K562 (cell line): ENCODE measurements around the gene TBC1D5. TPM values are rescaled to one million over a fixed set of nuclear protein-coding genes. Genes with fewer than 3 reads are reported as not detected.

Experiments used
- CHAMP1 ChIP-seq: fragments of 450-650 bp; IDR thresholded peaks from 2 replicates; pipeline ENCODE4 v1.6.1; 2016; ENCODE audit warnings: mild to moderate bottlenecking
- CSDE1 ChIP-seq, 2 experiments: fragments of 450-650 bp; IDR thresholded peaks; 2 replicates each; pipeline ENCODE4 v1.6.1; 2016; ENCODE audit warnings: mild to moderate bottlenecking in 1 of 2
- CTCFL ChIP-seq: IDR thresholded peaks from 2 replicates; pipeline ENCODE4 v1.6.1; 2011; ENCODE audit warnings: borderline replicate concordance, low read depth, mild to moderate bottlenecking, moderate library complexity, low read length; ENCODE audit not compliant: insufficient read depth, poor library complexity, severe bottlenecking
- ELF2 ChIP-seq: fragments of 250-450 bp; sonication (Bioruptor Pico); IDR thresholded peaks from 2 replicates; pipeline ENCODE4 v1.5.0; 2021; ENCODE audit warnings: mild to moderate bottlenecking
- FOS ChIP-seq: IDR thresholded peaks from 3 replicates; pipeline ENCODE4 v1.6.1; 2011; ENCODE audit not compliant: insufficient read length; ENCODE audit errors: extremely low read depth
- HMG20A ChIP-seq: fragments of 450-650 bp; formaldehyde crosslinking; conservative IDR thresholded peaks from 2 replicates; pipeline ENCODE4 v1.4.0; 2020; ENCODE audit warnings: mild to moderate bottlenecking, mixed read lengths
- KAT8 ChIP-seq: fragments of 450-650 bp; IDR thresholded peaks from 2 replicates; pipeline ENCODE4 v1.6.1; 2016; ENCODE audit warnings: low read depth, mild to moderate bottlenecking
- NELFE ChIP-seq: IDR thresholded peaks from 2 replicates; pipeline ENCODE4 v1.6.1; 2011; ENCODE audit warnings: mild to moderate bottlenecking; ENCODE audit not compliant: insufficient read depth, insufficient read length
- NR1H2 ChIP-seq: sonication (generic); formaldehyde crosslinking; IDR thresholded peaks from 2 replicates; pipeline ENCODE4 v1.4.0; 2020; ENCODE audit warnings: mild to moderate bottlenecking, missing genetic modification reagents
- PCBP1 ChIP-seq: fragments of 200-400 bp; formaldehyde crosslinking; IDR thresholded peaks from 2 replicates; pipeline ENCODE4 v1.6.1; 2018; ENCODE audit warnings: mild to moderate bottlenecking, low read depth, low read length; ENCODE audit not compliant: poor library complexity, severe bottlenecking
- PRDM10 ChIP-seq: fragments of 450-650 bp; IDR thresholded peaks from 2 replicates; pipeline ENCODE4 v1.6.1; 2018; ENCODE audit not compliant: partially characterized antibody
- RAD51 ChIP-seq: fragments of 450-650 bp; IDR thresholded peaks from 2 replicates; pipeline ENCODE4 v1.7.1; 2016; ENCODE audit warnings: low read depth, mild to moderate bottlenecking, borderline replicate concordance
- RBFOX2 ChIP-seq: fragments of 200-400 bp; formaldehyde crosslinking; IDR thresholded peaks from 2 replicates; pipeline ENCODE4 v1.6.1; 2017; ENCODE audit warnings: low read depth, mild to moderate bottlenecking, low read length, moderate library complexity
- SMAD3 ChIP-seq: fragments of 450-650 bp; formaldehyde crosslinking; conservative IDR thresholded peaks from 2 replicates; pipeline ENCODE4 v1.4.0; 2020; ENCODE audit warnings: mild to moderate bottlenecking
- SMC3 ChIP-seq: conservative IDR thresholded peaks from 2 replicates; pipeline ENCODE4 v1.6.1; 2011; ENCODE audit warnings: low read depth, low read length, improper control_type of control experiment; ENCODE audit not compliant: insufficient read depth
- TCF3 ChIP-seq: sonication (generic); formaldehyde crosslinking; IDR thresholded peaks from 2 replicates; pipeline ENCODE4 v1.4.0; 2020; ENCODE audit warnings: mild to moderate bottlenecking, missing genetic modification reagents
- ZBTB26 ChIP-seq: fragments of 450-650 bp; formaldehyde crosslinking; IDR thresholded peaks from 2 replicates; pipeline ENCODE4 v1.4.0; 2022; ENCODE audit warnings: missing genetic modification characterization
- ZFP30 ChIP-seq: fragments of 250-450 bp; sonication (Bioruptor Pico); IDR thresholded peaks from 2 replicates; pipeline ENCODE4 v1.8.0; 2022; ENCODE audit warnings: moderate library complexity, mild to moderate bottlenecking, inconsistent platforms, borderline replicate concordance
- ZNF282 ChIP-seq: sonication (generic); formaldehyde crosslinking; IDR thresholded peaks from 2 replicates; pipeline ENCODE4 v1.8.1; 2023; ENCODE audit warnings: missing genetic modification reagents
- ZNF354B ChIP-seq: fragments of 250-450 bp; sonication (Bioruptor Pico); IDR thresholded peaks from 2 replicates; pipeline ENCODE4 v1.4.0; 2020
- ZNF57 ChIP-seq: fragments of 450-650 bp; formaldehyde crosslinking; IDR thresholded peaks from 2 replicates; pipeline ENCODE4 v1.4.0; 2020; ENCODE audit warnings: mild to moderate bottlenecking, moderate library complexity
- polyA plus RNA-seq, 8 experiments: library from polyadenylated mRNA; depleted of rRNA in 4 of 8; stranded (reverse) in 5 of 8; unstranded in 3 of 8; fragments of >200 nt; fragmentation: Nextera tagmentation in 2 of 8; fragmentation: Illumina TruSeq in 1 of 8; extraction: Ambion mirVana in 2 of 8; extraction: Trizol in 1 of 8; gene quantifications; 2 replicates each; pipeline versions ENCODE4 v1.2.1 to v1.2.3, GENCODE V29; 2011 to 2014; ENCODE audit warnings: inconsistent platforms in 1 of 8, missing spikeins in 1 of 8
- total RNA-seq, 7 experiments: library from RNA; depleted of rRNA in 6 of 7; stranded (reverse); fragments of >200 nt in 6 of 7; fragmentation: Illumina TruSeq in 2 of 7; extraction: Trizol in 2 of 7; gene quantifications; 2 replicates each; pipeline versions ENCODE4 v1.2.1 to v1.2.3, GENCODE V29; 2011 to 2021; ENCODE audit warnings: low replicate concordance in 1 of 7

Gene TBC1D5
- total and polyA plus RNA-seq, 9 of the 15 experiments (the other 6 are each of a cell fraction or from before 2014, with no cell fraction given), result 2.9 to 38.1 (median 25.6) TPM

- TF ChIP-seq ZNF282 (CRISPR knock-in tag) (no peak), PRDM10 (no peak), SMC3 (no peak), NR1H2 (CRISPR knock-in tag) (no peak), CTCFL (no peak), HMG20A (CRISPR knock-in tag) (no peak), RBFOX2 (no peak), TCF3 (CRISPR knock-in tag) (no peak), KAT8 (no peak), ELF2 (CRISPR knock-in tag) (no peak), ZNF354B (no peak), ZNF57 (CRISPR knock-in tag) (no peak), RAD51 (no peak), CSDE1 (IDR thresholded peaks at IDR 0.05) (no peak), ZFP30 (CRISPR knock-in tag) (no peak), SMAD3 (CRISPR knock-in tag) (no peak), FOS (no peak), PCBP1 (no peak), ZBTB26 (CRISPR knock-in tag) (no peak), NELFE (no peak), CHAMP1 (0 out of 2 replicates have a peak, but pooled peaks have one; percentile 14)
Observed at GRCh38 chr3:17580901-17581300, 161.5 kb downstream of the TBC1D5 start (continued).
